GM23248 (cell line): ENCODE results near the gene ZNF792. TPM values are rescaled to one million over a fixed set of nuclear protein-coding genes. Genes with fewer than 3 reads are reported as not detected.
"Not testable (repeated sequence)": the region's sequence is repeated elsewhere in the genome, so short reads cannot be mapped to it uniquely, and the experiment has no call there.

Source experiments
- DNase-seq: peaks from one replicate; pipeline ENCODE4 v3.0.0-alpha.2; 2015
- H2AFZ ChIP-seq: fragments of 200-600 bp; sonication (generic); 2 replicates; pipeline ENCODE4 v1.6.1; 2016; ENCODE audit warnings: antibody characterized with exemption
- H3F3A ChIP-seq: fragments of 200-600 bp; sonication (generic); 2 replicates; pipeline ENCODE4 v1.6.1; 2016; ENCODE audit warnings: mild to moderate bottlenecking, antibody characterized with exemption, mixed run types; ENCODE audit not compliant: insufficient read depth
- H3K27ac ChIP-seq: fragments of 200-600 bp; sonication (generic); 2 replicates; pipeline ENCODE4 v1.5.1; 2016; ENCODE audit warnings: mild to moderate bottlenecking
- H3K27me3 ChIP-seq: fragments of 200-600 bp; sonication (generic); replicated peaks from 2 replicates; pipeline ENCODE4 v1.6.1; 2016; ENCODE audit warnings: mild to moderate bottlenecking; ENCODE audit not compliant: insufficient read depth
- H3K36me3 ChIP-seq: fragments of 200-600 bp; sonication (generic); 2 replicates; pipeline ENCODE4 v1.6.1; 2016; ENCODE audit warnings: low read depth, mild to moderate bottlenecking
- H3K4me1 ChIP-seq: fragments of 200-600 bp; sonication (generic); 2 replicates; pipeline ENCODE4 v1.6.1; 2016; ENCODE audit warnings: mild to moderate bottlenecking; ENCODE audit not compliant: insufficient read depth
- H3K4me2 ChIP-seq: fragments of 200-600 bp; sonication (generic); one replicate; pipeline ENCODE4 v1.6.1; 2016; ENCODE audit warnings: mild to moderate bottlenecking; ENCODE audit not compliant: unreplicated experiment
- H3K4me3 ChIP-seq: fragments of 200-600 bp; sonication (generic); 2 replicates; pipeline ENCODE4 v1.5.1; 2016; ENCODE audit warnings: mild to moderate bottlenecking
- H3K79me2 ChIP-seq: fragments of 200-600 bp; sonication (generic); 2 replicates; pipeline ENCODE4 v1.6.1; 2016; ENCODE audit warnings: mild to moderate bottlenecking; ENCODE audit not compliant: insufficient read depth
- H3K9ac ChIP-seq: fragments of 200-600 bp; sonication (generic); 2 replicates; pipeline ENCODE4 v1.6.1; 2016; ENCODE audit warnings: mild to moderate bottlenecking
- H3K9me2 ChIP-seq: fragments of 200-600 bp; sonication (generic); 2 replicates; pipeline ENCODE4 v1.6.1; 2016; ENCODE audit warnings: mixed run types, mild to moderate bottlenecking, moderate library complexity; ENCODE audit not compliant: insufficient read depth
- H3K9me3 ChIP-seq: fragments of 200-600 bp; sonication (generic); one replicate; pipeline ENCODE4 v1.6.1; 2017; ENCODE audit warnings: low read depth
- H4K20me1 ChIP-seq: fragments of 200-600 bp; sonication (generic); 2 replicates; pipeline ENCODE4 v1.6.0; 2016; ENCODE audit not compliant: insufficient read depth
- EZH2 ChIP-seq: fragments of 200-600 bp; sonication (generic); IDR thresholded peaks from 2 replicates; pipeline ENCODE4 v1.6.1; 2018; ENCODE audit warnings: antibody characterized with exemption, mild to moderate bottlenecking; ENCODE audit not compliant: insufficient read depth, poor library complexity, severe bottlenecking
- EZH2phosphoT487 ChIP-seq: fragments of 200-600 bp; sonication (generic); IDR thresholded peaks from 2 replicates; pipeline ENCODE4 v1.6.1; 2018; ENCODE audit warnings: antibody characterized with exemption, moderate library complexity, mild to moderate bottlenecking, low read depth; ENCODE audit not compliant: insufficient read depth
- WGBS, 2 experiments: methylation state at CpG; one replicate each; pipeline ENCODE4 v1.1.6; 2015 to 2017; ENCODE audit warnings: low lambda C conversion rate in 2 of 2, low coverage in 1 of 2; ENCODE audit errors: missing lambda C conversion rate in 2 of 2; 5-methylcytosine and 5-hydroxymethylcytosine counted together
- in situ Hi-C: fragments of 300-500 bp; cut with MboI; formaldehyde crosslinking; loops from 2 replicates; pipeline ENCODE4 v1.15.0; 2020
- polyA plus RNA-seq: library from polyadenylated mRNA; unstranded; fragments of >200 nt; fragmentation: Nextera tagmentation; extraction: Ambion mirVana; gene quantifications from 2 replicates; pipeline ENCODE4 v1.2.1, GENCODE V29; 2016
- total RNA-seq: library from RNA; depleted of rRNA; stranded (reverse); fragments of >200 nt; shearing (Covaris generic); gene quantifications from 2 replicates; pipeline ENCODE4 v1.2.3, GENCODE V29; 2014; rRNA removed

Gene ZNF792
- total and polyA plus RNA-seq, 2 experiments from 2014 or later, result 0.63 to 1.8 TPM

GRCh38 chr19:34918190-34918589 is 45.8 kb downstream of the ZNF792 start:
- Histone ChIP-seq H3K9me2 (no peaks in the 10 kb centered on the region), H3K4me1 (no peaks in the 10 kb centered on the region), H4K20me1 (no peaks in the 10 kb centered on the region), H3K36me3 (no peaks in the 10 kb centered on the region), H3K4me3 (no peak overlapping the region), H3F3A (no peaks in the 10 kb centered on the region), H3K27me3 (no peaks in the 10 kb centered on the region), H3K4me2 (no peak overlapping the region), H3K9ac (no peak overlapping the region), H3K79me2 (no peaks in the 10 kb centered on the region), H3K27ac (no peak overlapping the region), H3K9me3 (no peaks in the 10 kb centered on the region), H2AFZ (no peak overlapping the region)
- 24 to 31% methylated on average over 2 of the region's 2 CpGs for WGBS, 2 experiments
- in situ Hi-C loops, result no loop called here
- no peak for TF ChIP-seq EZH2phosphoT487
- no peak for TF ChIP-seq EZH2
- no peak for DNase-seq

- H3K4me2 ChIP-seq, DNase-seq: not testable (repeated sequence)
These were observed 46.9 kb downstream of the ZNF792 start for GRCh38 chr19:34917144-34917543.

GRCh38 chr19:34910770-34911169 is 53.3 kb downstream of the ZNF792 start:
- Histone ChIP-seq H2AFZ (no peak overlapping the region), H3K9me3 (no peaks in the 10 kb centered on the region), H3K4me3 (no peak overlapping the region), H3F3A (no peaks in the 10 kb centered on the region), H3K4me2 (no peak overlapping the region), H3K36me3 (no peaks in the 10 kb centered on the region), H3K27me3 (no peaks in the 10 kb centered on the region; the same call in 1 of the 2 replicates), H3K27ac (no peak overlapping the region), H3K4me1 (no peaks in the 10 kb centered on the region), H3K79me2 (no peaks in the 10 kb centered on the region), H4K20me1 (no peaks in the 10 kb centered on the region), H3K9ac (no peak overlapping the region), H3K9me2 (no peaks in the 10 kb centered on the region)
- no peak for DNase-seq
- WGBS, 2 experiments, result 49 to 59% methylated on average over 3 of the region's 3 CpGs
- in situ Hi-C loops, result no loop called here
- TF ChIP-seq EZH2 (no peak), EZH2phosphoT487 (no peak)

More at GRCh38 chr19:34917144-34917543, 46.9 kb downstream of the ZNF792 start:
- H3K79me2 ChIP-seq, H3K9me2 ChIP-seq, H3K9me3 ChIP-seq, H4K20me1 ChIP-seq, in situ Hi-C loops, H3K36me3 ChIP-seq, H3K4me1 ChIP-seq, H3K9ac ChIP-seq, H3K27me3 ChIP-seq, H3F3A ChIP-seq, H3K27ac ChIP-seq, H3K4me3 ChIP-seq, H2AFZ ChIP-seq: not testable (repeated sequence)
- WGBS, 2 experiments, result 14 to 16% methylated on average over 3 of the region's 3 CpGs

Other genes with a start within 250 kb of the ZNF792 start
- 9.4 and 18.6 TPM in 2 replicates for gene ZNF181, start 230.0 kb downstream of the ZNF792 start, total RNA-seq
- gene ZNF181, start 230.0 kb downstream of the ZNF792 start, polyA plus RNA-seq, result 11.0 and 12.5 TPM in 2 replicates
- gene ZNF599, start 191.0 kb downstream of the ZNF792 start, total RNA-seq, result 7.6 and 8.1 TPM in 2 replicates
- gene ZNF599, start 191.0 kb downstream of the ZNF792 start, polyA plus RNA-seq, result 7.2 and 7.8 TPM in 2 replicates
- gene ZNF30, start 37.3 kb downstream of the ZNF792 start, total RNA-seq, result 1.5 and 2.2 TPM in 2 replicates
- gene ZNF30, start 37.3 kb downstream of the ZNF792 start, polyA plus RNA-seq, result 1.7 and 2.2 TPM in 2 replicates
- gene GRAMD1A, start 36.1 kb upstream of the ZNF792 start, total RNA-seq, result 17.3 and 20.5 TPM in 2 replicates
- gene GRAMD1A, start 36.1 kb upstream of the ZNF792 start, polyA plus RNA-seq, result 31.7 and 33.8 TPM in 2 replicates
- 1.7 and 2.0 TPM in 2 replicates for gene SCN1B, start 66.2 kb upstream of the ZNF792 start, total RNA-seq
- gene SCN1B, start 66.2 kb upstream of the ZNF792 start, polyA plus RNA-seq, result 1.5 and 1.8 TPM in 2 replicates
- not detected in 2 replicates for gene HPN, start 77.5 kb upstream of the ZNF792 start, total RNA-seq
- not detected in 2 replicates for gene HPN, start 77.5 kb upstream of the ZNF792 start, polyA plus RNA-seq
- not detected in 2 replicates for gene FXYD3, start 151.6 kb upstream of the ZNF792 start, total RNA-seq
- not detected in 2 replicates for gene FXYD3, start 151.6 kb upstream of the ZNF792 start, polyA plus RNA-seq
- 0.86 TPM in 1 of 2 replicates, not detected in the other for gene LGI4, start 170.8 kb upstream of the ZNF792 start, total RNA-seq
- 0.06 and 0.49 TPM in 2 replicates for gene LGI4, start 170.8 kb upstream of the ZNF792 start, polyA plus RNA-seq
- 0.43 TPM in 1 of 2 replicates, not detected in the other for gene FXYD1, start 174.6 kb upstream of the ZNF792 start, total RNA-seq
- gene FXYD1, start 174.6 kb upstream of the ZNF792 start, polyA plus RNA-seq, result 1.2 and 1.9 TPM in 2 replicates
- gene FXYD7, start 179.0 kb upstream of the ZNF792 start, total RNA-seq, result not detected in 2 replicates
- gene FXYD7, start 179.0 kb upstream of the ZNF792 start, polyA plus RNA-seq, result not detected in 2 replicates
- gene FXYD5, start 190.5 kb upstream of the ZNF792 start, total RNA-seq, result 209 and 233 TPM in 2 replicates
- gene FXYD5, start 190.5 kb upstream of the ZNF792 start, polyA plus RNA-seq, result 496 and 515 TPM in 2 replicates